AG09309 (cell line): ENCODE data around the gene FBLN1.

Source experiments
- DNase-seq: peaks from one replicate; pipeline ENCODE4 v3.0.0-alpha.2; 2010; ENCODE audit warnings: low read depth
- H3K4me3 ChIP-seq: 2 replicates; pipeline ENCODE4 v1.5.1; 2011; ENCODE audit warnings: mild to moderate bottlenecking, low read depth, low read length, moderate library complexity; ENCODE audit not compliant: control insufficient read depth
- CTCF ChIP-seq: IDR thresholded peaks from 2 replicates; pipeline ENCODE4 v1.5.1; 2011; ENCODE audit warnings: mild to moderate bottlenecking, low read depth, low read length, inconsistent platforms; ENCODE audit not compliant: insufficient read depth, control insufficient read depth; ENCODE audit errors: missing control alignments

FBLN1 gene

GRCh38 chr22:45579306-45579705 lies 76.6 kb downstream of the FBLN1 start:
- H3K4me3 ChIP-seq = no peak overlapping the region
- no peak for TF ChIP-seq CTCF
- no peak for DNase-seq

DNA sequence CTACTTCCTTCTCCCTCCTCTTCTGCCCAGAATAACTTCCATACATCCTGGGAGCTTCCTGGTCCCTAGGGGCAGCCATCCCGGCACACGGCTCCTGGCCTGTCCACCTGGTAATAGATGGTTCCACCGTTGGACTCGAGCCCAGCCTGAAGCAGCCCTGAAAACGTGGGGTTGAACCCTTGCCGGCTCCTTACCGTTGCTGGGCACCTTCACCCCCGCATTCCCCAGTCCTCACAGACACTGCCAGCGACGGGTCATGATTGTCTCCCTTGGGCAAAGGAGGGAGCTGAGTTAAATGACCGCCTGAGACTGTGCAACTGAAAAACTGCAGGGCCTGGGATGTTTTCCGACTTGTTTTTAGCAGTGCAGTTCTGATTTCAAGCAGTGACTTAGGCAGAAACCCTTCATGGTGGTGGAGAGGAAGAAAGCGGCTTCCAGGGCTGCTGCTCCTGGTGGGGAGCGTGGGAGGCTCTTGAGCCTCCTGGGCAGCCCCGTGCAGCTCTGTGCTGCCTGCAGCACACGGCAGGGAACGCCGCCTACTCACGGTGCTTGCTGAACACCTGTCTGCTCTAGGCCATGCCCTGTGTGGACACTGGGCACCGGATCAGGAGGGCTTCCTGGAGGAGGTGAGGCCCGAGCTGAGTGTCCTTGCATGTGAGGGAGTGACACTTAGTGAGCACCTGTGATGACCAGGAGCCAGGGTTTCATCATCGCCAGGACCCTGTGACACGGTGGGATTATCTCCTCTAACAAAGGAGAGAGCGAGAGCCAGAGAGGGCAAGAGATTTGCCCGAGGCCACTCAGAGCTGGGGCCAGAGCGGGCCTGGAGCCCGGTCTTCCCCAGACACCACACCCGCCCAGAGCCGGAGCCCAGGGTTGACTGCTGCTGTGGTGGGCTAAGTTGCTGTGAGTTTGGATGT lies 77.4 kb downstream of the FBLN1 start:
- H3K4me3 ChIP-seq = no peak overlapping the region
- DNase-seq = no peak
- TF ChIP-seq CTCF = no peak

- no peak for DNase-seq
These were observed 78.2 kb downstream of the FBLN1 start for GRCh38 chr22:45580726-45581381.

DNA sequence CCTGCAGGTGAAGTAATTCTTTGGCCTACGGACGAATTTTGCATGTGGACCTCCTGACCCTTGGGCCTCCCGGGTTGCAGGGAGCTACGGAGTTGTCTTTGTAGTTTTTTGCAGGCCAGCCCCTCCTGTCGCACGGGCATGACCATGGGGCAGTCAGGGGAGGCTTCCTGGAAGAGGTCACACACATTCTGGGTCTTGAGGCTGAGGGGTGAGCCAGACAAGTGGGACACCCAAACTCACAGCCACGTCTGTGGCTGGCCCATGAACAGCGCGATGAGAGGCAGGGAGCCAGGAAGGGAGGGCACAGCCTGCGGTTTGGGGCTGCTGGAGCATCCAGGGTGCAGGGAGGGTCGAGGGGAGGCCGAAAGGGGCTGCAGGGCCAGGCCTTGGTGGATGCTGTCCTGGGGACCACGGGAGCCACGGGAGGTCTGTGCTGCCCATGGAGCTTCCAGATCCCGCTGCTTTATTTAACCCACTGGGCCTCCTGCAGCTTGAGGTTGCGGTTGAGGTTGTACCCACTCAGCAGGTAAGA lies 78.9 kb downstream of the FBLN1 start:
- no peak overlapping the region for H3K4me3 ChIP-seq
- no peak for DNase-seq
- no peak for TF ChIP-seq CTCF

More at GRCh38 chr22:45580726-45581381, 78.2 kb downstream of the FBLN1 start:
- no peak overlapping the region for H3K4me3 ChIP-seq
- TF ChIP-seq CTCF = no peak

- H3K4me3 ChIP-seq = no peak overlapping the region
- TF ChIP-seq CTCF = no peak
- no peak for DNase-seq
These were observed 79.7 kb downstream of the FBLN1 start for GRCh38 chr22:45582236-45582954.

GRCh38 chr22:45582955-45583320 lies 80.3 kb downstream of the FBLN1 start:
- no peak overlapping the region for H3K4me3 ChIP-seq

More at GRCh38 chr22:45582955-45583320, 80.3 kb downstream of the FBLN1 start:
- no peak for DNase-seq
- no peak for TF ChIP-seq CTCF
